Measurements from ENCODE around the gene B3GNT4. TPM values are rescaled to one million over a fixed set of nuclear protein-coding genes. Genes with fewer than 3 reads are reported as not detected.
"Not testable (repeated sequence)": the region's sequence is repeated elsewhere in the genome, so short reads cannot be mapped to it uniquely, and the experiment has no call there.

The B3GNT4 gene
- polyA plus RNA-seq, 1 donor from 2014 or later = 1.8 TPM

DNA sequence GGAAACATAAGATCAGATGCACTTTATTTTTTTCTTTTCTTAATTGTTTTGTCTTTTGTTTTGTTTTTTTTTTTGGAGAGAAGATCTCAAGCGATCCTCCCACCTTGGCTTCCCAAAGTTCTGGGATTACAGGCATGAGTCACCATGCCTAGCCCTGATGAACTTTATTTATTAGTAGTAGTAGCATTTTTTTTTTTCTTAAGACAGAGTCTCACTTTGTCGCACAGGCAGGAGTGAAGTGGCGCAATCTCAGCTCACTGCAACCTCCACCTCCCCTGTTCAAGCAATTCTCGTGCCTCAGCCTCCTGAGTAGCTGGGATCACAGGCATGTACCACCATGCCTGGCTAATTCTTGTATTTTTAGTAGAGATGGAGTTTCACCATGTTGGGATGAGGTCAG lies 27.0 kb upstream of the B3GNT4 start:
- not testable (repeated sequence) for H3K9ac ChIP-seq (ENCODE audit: low read length); H3K4me3 ChIP-seq (ENCODE audit: low read length); H3K9me2 ChIP-seq (ENCODE audit: insufficient read depth, low read length); H4K20me1 ChIP-seq (ENCODE audit: insufficient read depth); H3K4me2 ChIP-seq (ENCODE audit: low read length); H3K27me3 ChIP-seq (ENCODE audit: insufficient read depth, low read depth, low read length); H3K79me2 ChIP-seq (replicated peaks; ENCODE audit: insufficient read depth, low read length); H3K9me3 ChIP-seq (ENCODE audit: low read length); H2AFZ ChIP-seq (ENCODE audit: low read depth, low read length); H3K27ac ChIP-seq (ENCODE audit: low read length); H3K36me3 ChIP-seq (ENCODE audit: insufficient read depth, low read length); H3F3A ChIP-seq (ENCODE audit: insufficient read depth, low read length, poor library complexity, severe bottlenecking)

GRCh38 chr12:122182887-122183587 lies 20.5 kb upstream of the B3GNT4 start, which contains the start of gene LRRC43:
LRRC43 (plus strand) TSS chr12:122183123; CDS start chr12:122183145, 22 bp downstream.
- TF ChIP-seq MXI1 (conservative IDR thresholded peaks at IDR 0.05; ENCODE audit: poor library complexity, severe bottlenecking) (no peak), POLR2AphosphoS5 (IDR thresholded peaks at IDR 0.05) (no peak), EP300 (conservative IDR thresholded peaks at IDR 0.05; ENCODE audit: poor library complexity, severe bottlenecking) (no peak), RAD21 (conservative IDR thresholded peaks at IDR 0.05) (no peak), EZH2 (IDR thresholded peaks at IDR 0.05; ENCODE audit: borderline replicate concordance, insufficient read depth, low read length, poor library complexity, severe bottlenecking) (no peak), TAF1 (IDR thresholded peaks at IDR 0.05; ENCODE audit: low read depth) (no peak), REST (IDR thresholded peaks at IDR 0.05; ENCODE audit: borderline replicate concordance) (no peak), SMC3 (conservative IDR thresholded peaks at IDR 0.05; ENCODE audit: poor library complexity) (no peak)
- TF ChIP-seq, protein P1, sequence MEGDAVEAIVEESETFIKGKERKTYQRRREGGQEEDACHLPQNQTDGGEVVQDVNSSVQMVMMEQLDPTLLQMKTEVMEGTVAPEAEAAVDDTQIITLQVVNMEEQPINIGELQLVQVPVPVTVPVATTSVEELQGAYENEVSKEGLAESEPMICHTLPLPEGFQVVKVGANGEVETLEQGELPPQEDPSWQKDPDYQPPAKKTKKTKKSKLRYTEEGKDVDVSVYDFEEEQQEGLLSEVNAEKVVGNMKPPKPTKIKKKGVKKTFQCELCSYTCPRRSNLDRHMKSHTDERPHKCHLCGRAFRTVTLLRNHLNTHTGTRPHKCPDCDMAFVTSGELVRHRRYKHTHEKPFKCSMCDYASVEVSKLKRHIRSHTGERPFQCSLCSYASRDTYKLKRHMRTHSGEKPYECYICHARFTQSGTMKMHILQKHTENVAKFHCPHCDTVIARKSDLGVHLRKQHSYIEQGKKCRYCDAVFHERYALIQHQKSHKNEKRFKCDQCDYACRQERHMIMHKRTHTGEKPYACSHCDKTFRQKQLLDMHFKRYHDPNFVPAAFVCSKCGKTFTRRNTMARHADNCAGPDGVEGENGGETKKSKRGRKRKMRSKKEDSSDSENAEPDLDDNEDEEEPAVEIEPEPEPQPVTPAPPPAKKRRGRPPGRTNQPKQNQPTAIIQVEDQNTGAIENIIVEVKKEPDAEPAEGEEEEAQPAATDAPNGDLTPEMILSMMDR (IDR thresholded peaks at IDR 0.05; ENCODE audit: poor library complexity, severe bottlenecking) = no peak
- Histone ChIP-seq H3K27me3 (ENCODE audit: insufficient read depth, low read depth, low read length) (peaks cover 14% of the 10 kb centered on the region), H3K9me2 (ENCODE audit: insufficient read depth, low read length) (no peaks in the 10 kb centered on the region), H3K4me3 (ENCODE audit: low read length) (peak within 1 kb of the TSS; percentile 65), H2AFZ (ENCODE audit: low read depth, low read length) (no peak within 1 kb of the TSS), H3F3A (ENCODE audit: insufficient read depth, low read length, poor library complexity, severe bottlenecking) (no peaks in the 10 kb centered on the region), H3K4me2 (ENCODE audit: low read length) (no peak within 1 kb of the TSS), H4K20me1 (ENCODE audit: insufficient read depth) (no peaks in the 10 kb centered on the region), H3K9me3 (ENCODE audit: low read length) (no peaks in the 10 kb centered on the region), H3K9ac (ENCODE audit: low read length) (peak within 1 kb of the TSS; percentile 38), H3K36me3 (ENCODE audit: insufficient read depth, low read length) (no peaks in the 10 kb centered on the region), H3K79me2 (replicated peaks; ENCODE audit: insufficient read depth, low read length) (no peaks in the 10 kb centered on the region), H3K27ac (ENCODE audit: low read length) (no peak within 1 kb of the TSS)

All from neural cell (in vitro differentiated cells).